ENCODE results near the gene BCAS3.

DNA sequence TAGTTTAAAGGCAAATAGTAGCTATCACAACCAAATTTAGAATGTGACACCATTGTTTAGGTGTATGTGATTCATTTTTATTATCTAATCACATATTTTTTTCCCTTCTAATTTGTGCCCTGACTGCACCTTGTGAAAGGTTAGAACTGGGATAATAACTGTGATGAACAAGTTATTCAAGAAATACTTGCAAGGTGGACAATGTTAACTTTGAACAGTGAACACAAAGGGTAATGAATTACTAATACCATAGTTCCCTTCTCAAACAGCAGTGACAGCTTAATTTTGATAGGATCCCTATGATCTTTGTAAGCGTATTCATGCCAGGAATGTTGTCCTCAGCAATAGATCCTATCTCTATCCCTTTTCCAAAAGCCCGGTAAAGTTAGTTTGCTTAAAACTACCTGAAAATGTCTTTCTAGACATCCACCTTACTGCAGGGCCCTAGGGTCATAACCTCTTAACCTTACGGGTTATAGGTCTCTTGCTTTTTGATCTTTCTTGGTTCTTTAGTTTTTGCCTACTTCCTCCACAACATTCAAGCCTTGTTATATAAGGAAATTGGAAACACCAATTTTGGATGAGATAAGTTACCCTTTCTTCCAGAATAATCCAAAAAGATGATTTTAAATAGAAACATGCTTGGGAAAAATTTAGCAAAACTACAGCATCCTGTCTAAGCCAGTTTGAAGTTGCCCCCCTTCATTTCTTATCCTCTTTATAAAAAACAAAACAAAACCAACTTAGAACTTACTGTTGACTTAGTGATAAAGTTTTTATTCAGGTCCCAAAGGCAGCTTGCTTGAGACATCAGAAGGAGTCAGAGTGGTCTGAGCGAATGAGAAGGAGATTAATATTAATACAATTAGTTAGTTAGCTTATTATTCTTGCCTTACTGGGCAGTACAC, 522.0 kb downstream of the BCAS3 start:
- TF ChIP-seq, protein P1, sequence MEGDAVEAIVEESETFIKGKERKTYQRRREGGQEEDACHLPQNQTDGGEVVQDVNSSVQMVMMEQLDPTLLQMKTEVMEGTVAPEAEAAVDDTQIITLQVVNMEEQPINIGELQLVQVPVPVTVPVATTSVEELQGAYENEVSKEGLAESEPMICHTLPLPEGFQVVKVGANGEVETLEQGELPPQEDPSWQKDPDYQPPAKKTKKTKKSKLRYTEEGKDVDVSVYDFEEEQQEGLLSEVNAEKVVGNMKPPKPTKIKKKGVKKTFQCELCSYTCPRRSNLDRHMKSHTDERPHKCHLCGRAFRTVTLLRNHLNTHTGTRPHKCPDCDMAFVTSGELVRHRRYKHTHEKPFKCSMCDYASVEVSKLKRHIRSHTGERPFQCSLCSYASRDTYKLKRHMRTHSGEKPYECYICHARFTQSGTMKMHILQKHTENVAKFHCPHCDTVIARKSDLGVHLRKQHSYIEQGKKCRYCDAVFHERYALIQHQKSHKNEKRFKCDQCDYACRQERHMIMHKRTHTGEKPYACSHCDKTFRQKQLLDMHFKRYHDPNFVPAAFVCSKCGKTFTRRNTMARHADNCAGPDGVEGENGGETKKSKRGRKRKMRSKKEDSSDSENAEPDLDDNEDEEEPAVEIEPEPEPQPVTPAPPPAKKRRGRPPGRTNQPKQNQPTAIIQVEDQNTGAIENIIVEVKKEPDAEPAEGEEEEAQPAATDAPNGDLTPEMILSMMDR (IDR thresholded peaks at IDR 0.05; ENCODE audit: insufficient read depth, low read depth, low read length) = no peak
- TF ChIP-seq EZH2 (IDR thresholded peaks at IDR 0.05; ENCODE audit: insufficient read depth, low read length) = no peak
